ENCODE data around the gene FTH1.
"Not testable (repeated sequence)": the region's sequence is repeated elsewhere in the genome, so short reads cannot be mapped to it uniquely, and the experiment has no call there.

FTH1 gene

GRCh38 chr11:61957021-61957770, 10.2 kb downstream of the FTH1 start:
- no peak for DNase-seq (ENCODE audit: low read depth)
- no peak for TF ChIP-seq CTCF (conservative IDR thresholded peaks at IDR 0.05; ENCODE audit: low read depth, low read length)
- H3K4me3 ChIP-seq (ENCODE audit: low read depth, low read length), result no peak overlapping the region

- no peak for DNase-seq (ENCODE audit: low read depth)
- H3K4me3 ChIP-seq (ENCODE audit: low read depth, low read length), result peak overlapping the region; percentile 56
- no peak for TF ChIP-seq CTCF (conservative IDR thresholded peaks at IDR 0.05; ENCODE audit: low read depth, low read length)
Observed at GRCh38 chr11:61956191-61957020, 11.0 kb downstream of the FTH1 start.

- peak overlapping the region; percentile 56 for H3K4me3 ChIP-seq (ENCODE audit: low read depth, low read length)
- no peak for TF ChIP-seq CTCF (conservative IDR thresholded peaks at IDR 0.05; ENCODE audit: low read depth, low read length)
- peak; percentile 47 for DNase-seq (ENCODE audit: low read depth)
Observed at GRCh38 chr11:61955422-61956135, 11.9 kb downstream of the FTH1 start.

GRCh38 chr11:61954851-61955421, 12.5 kb downstream of the FTH1 start:
- peak; percentile 37 for TF ChIP-seq CTCF (conservative IDR thresholded peaks at IDR 0.05; ENCODE audit: low read depth, low read length)
- peak; percentile 92 for DNase-seq (ENCODE audit: low read depth)
- peak overlapping the region; percentile 56 for H3K4me3 ChIP-seq (ENCODE audit: low read depth, low read length)

GRCh38 chr11:61954106-61954850, 13.2 kb downstream of the FTH1 start:
- peak overlapping the region; percentile 56 for H3K4me3 ChIP-seq (ENCODE audit: low read depth, low read length)
- no peak for TF ChIP-seq CTCF (conservative IDR thresholded peaks at IDR 0.05; ENCODE audit: low read depth, low read length)
- no peak for DNase-seq (ENCODE audit: low read depth)

- H3K4me3 ChIP-seq (ENCODE audit: low read depth, low read length); DNase-seq (ENCODE audit: low read depth): not testable (repeated sequence)
Observed at GRCh38 chr11:61953632-61954031, 13.8 kb downstream of the FTH1 start.
